Ovary (tissue), 3 donors: ENCODE measurements around the gene ZNF32.

Experiments used
- CTCF ChIP-seq, 3 donors: fragments of 450-650 bp in 2 of 3; fragments of 200-600 bp in 1 of 3; IDR thresholded peaks; one replicate each; pipeline versions ENCODE4 v1.5.1 to v1.8.0; 2016 to 2022; ENCODE audit warnings: antibody characterized with exemption in 3 of 3, mild to moderate bottlenecking in 1 of 3
- EP300 ChIP-seq: sonication (generic); formaldehyde crosslinking; IDR thresholded peaks from one replicate; pipeline ENCODE4 v1.6.1; 2017; ENCODE audit warnings: antibody characterized with exemption
- POLR2A ChIP-seq: fragments of 450-650 bp; IDR thresholded peaks from one replicate; pipeline ENCODE4 v1.6.1; 2017; ENCODE audit warnings: antibody characterized with exemption, mild to moderate bottlenecking, moderate library complexity
- donor health status: DM: no; HTN: no; CAD: no.

GRCh38 chr10:43596546-43596945 lies 52.1 kb downstream of the ZNF32 start:
- TF ChIP-seq CTCF (IDR thresholded peaks at IDR 0.05) = no peak
- TF ChIP-seq EP300 = no peak
- TF ChIP-seq POLR2A = no peak
